Kidney (tissue), 14 donors: ENCODE data around the gene DPP6. TPM values are rescaled to one million over a fixed set of nuclear protein-coding genes. Genes with fewer than 3 reads are reported as not detected.

Experiments
- DNase-seq, 5 donors: peaks; one replicate each; pipeline ENCODE4 v3.0.0-alpha.2; 2013 to 2020
- FAIRE-seq: peaks from 2 replicates; lab custom pipeline; 2012; peaks lifted over from hg19 to GRCh38; lab: Jason Lieb, UNC
- H3K27ac ChIP-seq, 2 donors: one replicate each; pipeline ENCODE4 v1.7.0; 2013; ENCODE audit warnings: low read depth in 2 of 2, low read length in 2 of 2, inconsistent platforms in 1 of 2
- H3K27me3 ChIP-seq: one replicate; pipeline ENCODE4 v1.7.1; 2013; ENCODE audit warnings: low read length, inconsistent platforms; ENCODE audit not compliant: control insufficient read depth, insufficient read depth
- H3K36me3 ChIP-seq, 3 donors: one replicate each; pipeline versions ENCODE4 v1.7.0 to v1.7.1; 2013; ENCODE audit warnings: low read length in 3 of 3, control low read depth in 1 of 3, inconsistent platforms in 1 of 3; ENCODE audit not compliant: insufficient read depth in 3 of 3, control insufficient read depth in 2 of 3
- H3K4me1 ChIP-seq, 3 donors: one replicate each; pipeline versions ENCODE4 v1.7.0 to v1.7.1; 2013; ENCODE audit warnings: low read length in 3 of 3, inconsistent platforms in 1 of 3, low read depth in 1 of 3; ENCODE audit not compliant: control insufficient read depth in 2 of 3, insufficient read depth in 2 of 3
- H3K4me3 ChIP-seq, 3 donors: one replicate each; pipeline versions ENCODE4 v1.7.0 to v1.8.1; 2013; ENCODE audit warnings: low read length in 3 of 3, control low read depth in 1 of 3, inconsistent platforms in 1 of 3
- H3K9ac ChIP-seq, 3 donors: one replicate each; pipeline versions ENCODE4 v1.7.0 to v1.7.1; 2013; ENCODE audit warnings: low read length in 3 of 3, control low read depth in 1 of 3, inconsistent platforms in 1 of 3
- H3K9me3 ChIP-seq, 3 donors: one replicate each; pipeline versions ENCODE4 v1.7.0 to v1.7.1; 2013; ENCODE audit warnings: low read length in 3 of 3, control low read depth in 1 of 3, inconsistent platforms in 1 of 3; ENCODE audit not compliant: control insufficient read depth in 2 of 3, insufficient read depth in 1 of 3
- CTCF ChIP-seq: IDR thresholded peaks from 3 replicates; pipeline ENCODE4 v1.5.1; 2012; ENCODE audit warnings: mild to moderate bottlenecking, moderate library complexity, borderline replicate concordance; ENCODE audit not compliant: insufficient read depth; ENCODE audit errors: extremely low read depth
- intact Hi-C: fragments of 100-400 bp; cut with DNase I; formaldehyde crosslinking; loops from one replicate; pipeline ENCODE4 v1.11.1; 2022
- polyA plus RNA-seq: library from polyadenylated mRNA; stranded (reverse); fragments of 350-450 nt; fragmentation: Illumina TruSeq; extraction: RNeasy Lipid Tissue Mini Kit (QIAGEN cat#74804); gene quantifications from one replicate; pipeline ENCODE4 v1.2.3, GENCODE V29; 2014; ENCODE audit warnings: low read depth, low replicate concordance; ENCODE audit not compliant: insufficient read depth
- total RNA-seq: library from RNA; stranded (reverse); fragmentation: NEBNext Ultra II Directional; extraction: Animal tissue kit (Norgen Biotek cat#: 25700); gene quantifications from one replicate; pipeline ENCODE4 v1.2.1, GENCODE V29; 2021
- donor health status: control.
- donor health status: control.
- donor health status: control.
- donor health status: control.
- donor health status: control.
- donor health status: DM: yes; HTN: yes; CAD: no.
- donor health status: Normal renal cell carcinoma (clear cell type).

DPP6 gene
- total and polyA plus RNA-seq, 2 donors from 2014 or later = 1.8 to 6.9 TPM

DNA sequence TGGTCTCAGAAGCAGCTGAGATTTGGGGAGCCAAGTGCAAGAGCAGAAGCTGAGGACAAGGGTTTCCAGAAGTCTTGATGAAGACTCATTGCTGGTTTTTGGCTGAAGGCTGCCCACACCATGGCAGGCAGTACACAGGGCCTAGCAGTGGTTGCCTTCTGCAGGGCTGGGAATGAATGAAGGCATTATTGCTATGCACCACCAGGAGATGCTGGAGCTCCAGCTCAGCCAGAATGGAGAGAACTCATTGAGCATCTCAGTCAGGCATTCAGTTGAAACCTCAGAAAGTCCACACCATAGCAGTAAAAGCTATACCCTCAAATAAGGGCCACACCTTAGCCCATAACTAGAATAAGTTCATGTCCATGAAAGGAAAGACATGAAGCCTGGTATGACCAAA lies 190.5 kb downstream of the DPP6 start:
- Histone ChIP-seq H3K9ac (no peak overlapping the region), H3K27ac (no peak overlapping the region), H3K36me3 (no peaks in the 10 kb centered on the region), H3K4me1 (no peaks in the 10 kb centered on the region), H3K9me3 (peaks cover 0 to 8% (median 3%) of the 10 kb centered on the region in 3 donors), H3K4me3 (no peak overlapping the region), H3K27me3 (no peaks in the 10 kb centered on the region)
- no peak for DNase-seq
- no peak for TF ChIP-seq CTCF
- intact Hi-C loops = no loop called here
- no peak for FAIRE-seq

GRCh38 chr7:154252046-154252445 lies 199.8 kb downstream of the DPP6 start:
- intact Hi-C loops = no loop called here
- no peak overlapping the region for H3K9ac ChIP-seq
- no peak for FAIRE-seq
- H3K27ac ChIP-seq = no peak overlapping the region
- H3K36me3 ChIP-seq = no peaks in the 10 kb centered on the region
- no peak for TF ChIP-seq CTCF
- no peak for DNase-seq
- H3K27me3 ChIP-seq = no peaks in the 10 kb centered on the region
- H3K4me1 ChIP-seq = no peaks in the 10 kb centered on the region
- no peak overlapping the region for H3K4me3 ChIP-seq
- no peaks in the 10 kb centered on the region for H3K9me3 ChIP-seq

DNA sequence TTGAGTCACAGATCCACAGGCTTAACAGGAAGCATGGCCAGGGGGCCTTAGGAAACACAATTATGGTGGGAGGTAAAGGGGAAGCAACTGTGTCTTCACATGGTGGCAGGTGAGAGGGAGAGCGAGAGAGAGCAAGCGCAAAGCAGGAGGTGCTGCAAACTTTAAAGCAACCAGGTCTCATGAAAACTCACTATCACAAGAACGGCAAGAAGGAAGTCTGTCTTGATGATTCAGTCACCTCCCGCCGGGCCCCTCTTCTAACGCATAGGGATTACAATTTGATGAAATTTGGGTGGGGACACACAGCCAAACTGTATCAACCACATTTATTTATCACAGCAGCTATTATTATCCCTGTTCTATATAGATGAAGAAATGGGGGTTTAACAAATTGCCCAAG lies 201.6 kb downstream of the DPP6 start:
- no peaks in the 10 kb centered on the region for H3K9me3 ChIP-seq
- H3K9ac ChIP-seq = no peak overlapping the region
- no peak for TF ChIP-seq CTCF
- no peak for FAIRE-seq
- no peaks in the 10 kb centered on the region for H3K36me3 ChIP-seq
- H3K27ac ChIP-seq = no peak overlapping the region
- no peaks in the 10 kb centered on the region for H3K4me1 ChIP-seq
- intact Hi-C loops = no loop called here
- DNase-seq = no peak
- H3K4me3 ChIP-seq = no peak overlapping the region
- H3K27me3 ChIP-seq = no peaks in the 10 kb centered on the region

DNA sequence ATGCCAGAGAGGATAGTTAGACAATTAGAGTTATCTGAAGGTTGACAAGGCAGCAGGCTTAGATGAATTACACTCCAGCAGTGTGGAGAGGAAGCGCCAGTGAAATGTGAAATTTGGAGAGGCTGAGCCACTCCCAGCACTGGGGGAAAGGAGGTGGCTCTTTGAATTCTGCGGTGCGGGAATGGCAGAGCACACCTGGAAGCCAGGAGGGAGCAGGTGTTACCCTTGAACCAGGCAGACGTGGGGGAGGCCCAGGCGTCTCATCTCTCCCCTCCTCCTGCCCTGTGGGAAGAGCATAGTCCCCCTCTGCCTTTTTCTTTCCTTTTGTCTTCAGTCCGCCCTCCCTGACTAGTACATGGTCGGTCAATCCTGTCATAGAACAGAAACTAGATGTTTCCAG lies 203.1 kb downstream of the DPP6 start:
- Histone ChIP-seq H3K27me3 (no peaks in the 10 kb centered on the region), H3K9me3 (no peaks in the 10 kb centered on the region), H3K4me1 (no peaks in the 10 kb centered on the region), H3K36me3 (no peaks in the 10 kb centered on the region), H3K4me3 (no peak overlapping the region), H3K9ac (no peak overlapping the region), H3K27ac (no peak overlapping the region)
- DNase-seq (peak in 2 of 5 donors; percentile 3 to 7), FAIRE-seq (no peak)
- TF ChIP-seq CTCF = no peak
- intact Hi-C loops = no loop called here
